CD14-positive monocyte (primary cell): ENCODE measurements around the gene UGT1A8. TPM values are rescaled to one million over a fixed set of nuclear protein-coding genes. Genes with fewer than 3 reads are reported as not detected.

Experiments
- DNase-seq, 3 donors: peaks; one replicate each; pipeline ENCODE4 v3.0.0-alpha.2; 2011 to 2022
- H2AFZ ChIP-seq: 2 replicates; pipeline ENCODE4 v1.6.0; 2012; ENCODE audit warnings: mild to moderate bottlenecking, low read depth, low read length, inconsistent platforms; ENCODE audit not compliant: insufficient read depth, poor library complexity, severe bottlenecking
- H3K27ac ChIP-seq, 2 donors: 1 replicate in 1 of 2; 2 replicates in 1 of 2; pipeline ENCODE4 v1.5.1; 2012 to 2013; ENCODE audit warnings: low read length in 2 of 2, control low read depth in 1 of 2, inconsistent platforms in 1 of 2, low read depth in 1 of 2, mild to moderate bottlenecking in 1 of 2
- H3K27me3 ChIP-seq, 2 donors: one replicate each; pipeline versions ENCODE4 v1.6.0 to v1.6.1; 2011 to 2013; ENCODE audit warnings: low read length in 2 of 2; ENCODE audit not compliant: control insufficient read depth in 2 of 2, insufficient read depth in 2 of 2
- H3K36me3 ChIP-seq, 2 donors: replicated peaks in 1 of 2; 1 replicate in 1 of 2; 2 replicates in 1 of 2; pipeline versions ENCODE4 v1.5.1 to v1.6.1; 2012 to 2013; ENCODE audit warnings: low read length in 2 of 2, control low read depth in 1 of 2, inconsistent platforms in 1 of 2, mild to moderate bottlenecking in 1 of 2; ENCODE audit not compliant: insufficient read depth in 2 of 2, control insufficient read depth in 1 of 2
- H3K4me1 ChIP-seq, 2 donors: 1 replicate in 1 of 2; 2 replicates in 1 of 2; pipeline versions ENCODE4 v1.5.1 to v1.6.1; 2012 to 2013; ENCODE audit warnings: low read length in 2 of 2, control low read depth in 1 of 2, inconsistent platforms in 1 of 2, mild to moderate bottlenecking in 1 of 2, moderate library complexity in 1 of 2; ENCODE audit not compliant: insufficient read depth in 2 of 2, control insufficient read depth in 1 of 2
- H3K4me2 ChIP-seq: replicated peaks from 2 replicates; pipeline ENCODE3; 2012; ENCODE audit warnings: low read length, moderate library complexity, mild to moderate bottlenecking; ENCODE audit not compliant: poor library complexity, severe bottlenecking; ENCODE audit errors: extremely low read depth
- H3K4me3 ChIP-seq, 3 experiments: fragments of 200-600 bp in 1 of 3; sonication (generic) in 1 of 3; replicated peaks in 1 of 3; 1 replicate in 2 of 3; 2 replicates in 1 of 3; pipeline ENCODE4 v1.5.1; 2011 to 2013; ENCODE audit warnings: low read length in 3 of 3, mild to moderate bottlenecking in 3 of 3, control low read depth in 2 of 3, low read depth in 2 of 3, inconsistent platforms in 1 of 3, moderate library complexity in 1 of 3
- H3K79me2 ChIP-seq: 2 replicates; pipeline ENCODE4 v1.6.0; 2012; ENCODE audit warnings: mild to moderate bottlenecking, control low read depth, inconsistent platforms, low read length, moderate library complexity; ENCODE audit not compliant: insufficient read depth
- H3K9ac ChIP-seq: 2 replicates; pipeline ENCODE4 v1.6.0; 2017; ENCODE audit warnings: low read length, mild to moderate bottlenecking; ENCODE audit not compliant: insufficient read depth, poor library complexity, severe bottlenecking
- H3K9me3 ChIP-seq, 2 donors: replicated peaks in 1 of 2; 1 replicate in 1 of 2; 2 replicates in 1 of 2; pipeline versions ENCODE4 v1.5.1 to v1.6.1; 2012 to 2013; ENCODE audit warnings: low read length in 2 of 2, control low read depth in 1 of 2; ENCODE audit not compliant: control insufficient read depth in 1 of 2, insufficient read depth in 1 of 2
- H4K20me1 ChIP-seq: 2 replicates; pipeline ENCODE4 v1.6.0; 2012; ENCODE audit warnings: mild to moderate bottlenecking, low read length, control low read depth, moderate library complexity; ENCODE audit not compliant: insufficient read depth
- H3K27ac Mint-ChIP-seq, 7 donors: one replicate each; pipeline ENCODE4 v1.8.0; 2020; ENCODE audit warnings: mild to moderate bottlenecking in 7 of 7, mixed read lengths in 7 of 7, moderate library complexity in 6 of 7, inconsistent platforms in 2 of 7
- H3K27me3 Mint-ChIP-seq, 3 donors: one replicate each; pipeline ENCODE4 v1.8.0; 2021 to 2022; ENCODE audit warnings: low read depth in 3 of 3, mild to moderate bottlenecking in 3 of 3, mixed read lengths in 3 of 3, moderate library complexity in 3 of 3, inconsistent platforms in 1 of 3
- H3K36me3 Mint-ChIP-seq, 2 donors: one replicate each; pipeline ENCODE4 v1.8.0; 2020; ENCODE audit warnings: mixed read lengths in 2 of 2, inconsistent platforms in 1 of 2, mild to moderate bottlenecking in 1 of 2
- H3K4me1 Mint-ChIP-seq: one replicate; pipeline ENCODE4 v1.8.0; 2020; ENCODE audit warnings: mild to moderate bottlenecking, mixed read lengths
- H3K4me3 Mint-ChIP-seq, 2 donors: one replicate each; pipeline ENCODE4 v1.8.0; 2020; ENCODE audit warnings: mild to moderate bottlenecking in 2 of 2, mixed read lengths in 2 of 2, moderate library complexity in 1 of 2
- H3K9me3 Mint-ChIP-seq, 7 donors: one replicate each; pipeline ENCODE4 v1.8.0; 2020 to 2022; ENCODE audit warnings: mixed read lengths in 7 of 7, mild to moderate bottlenecking in 6 of 7, moderate library complexity in 6 of 7, inconsistent platforms in 2 of 7
- CTCF ChIP-seq: fragments of 200-600 bp; IDR thresholded peaks from one replicate; pipeline ENCODE4 v1.8.0; 2022; ENCODE audit warnings: antibody characterized with exemption, mild to moderate bottlenecking
- WGBS: methylation state at CpG from one replicate; pipeline ENCODE4 v1.1.5; 2013; ENCODE audit warnings: missing lambda C conversion rate; ENCODE audit not compliant: insufficient coverage; 5-methylcytosine and 5-hydroxymethylcytosine counted together
- intact Hi-C, 2 donors: fragments of 100-400 bp; cut with micrococcal nuclease; formaldehyde crosslinking; loops; one replicate each; pipeline versions ENCODE4 v1.15.0 to v1.15.1; 2023
- polyA plus RNA-seq, 3 donors: library from polyadenylated mRNA; depleted of rRNA in 1 of 3; unstranded in 2 of 3; stranded (reverse) in 1 of 3; fragments of 300-500 nt in 2 of 3; fragments of >200 nt in 1 of 3; fragmentation: Illumina TruSeq in 2 of 3; gene quantifications; 1 replicate in 2 of 3; 2 replicates in 1 of 3; pipeline ENCODE4 v1.2.3, GENCODE V29; 2012 to 2021

The UGT1A8 gene
- polyA plus RNA-seq, 3 donors: not detected

- DNase-seq: no peak
- H3K36me3 ChIP-seq: no peaks in the 10 kb centered on the region
- no peak overlapping the region for H3K27ac ChIP-seq
- TF ChIP-seq CTCF: no peak
- peak overlapping the region in 1 of 7 donors; percentile 67 for H3K27ac Mint-ChIP-seq
- H3K27me3 Mint-ChIP-seq: peaks cover 3 to 10% (median 8%) of the 10 kb centered on the region in 3 donors
- H3K9me3 Mint-ChIP-seq: peaks cover 0 to 3% (median 0%) of the 10 kb centered on the region in 7 donors
- no peaks in the 10 kb centered on the region for H3K9me3 ChIP-seq
- no peaks in the 10 kb centered on the region for H3K27me3 ChIP-seq
- no peak overlapping the region for H3K4me3 ChIP-seq
- no peaks in the 10 kb centered on the region for H4K20me1 ChIP-seq
- H3K4me2 ChIP-seq: no peak overlapping the region
- H3K9ac ChIP-seq: no peak overlapping the region
- no peak overlapping the region for H2AFZ ChIP-seq
- H3K4me1 Mint-ChIP-seq: no peaks in the 10 kb centered on the region
- intact Hi-C loops: no loop called here
- no peaks in the 10 kb centered on the region for H3K36me3 Mint-ChIP-seq
- no peak overlapping the region for H3K4me3 Mint-ChIP-seq
- no peaks in the 10 kb centered on the region for H3K79me2 ChIP-seq
- WGBS: no CpG with 5 or more reads among the region's 3 CpGs
- no peaks in the 10 kb centered on the region for H3K4me1 ChIP-seq
Observed at GRCh38 chr2:233802132-233802815, 184.8 kb downstream of the UGT1A8 start.

GRCh38 chr2:233803292-233803911 lies 186.0 kb downstream of the UGT1A8 start:
- Mint-ChIP-seq H3K27ac (no peak overlapping the region), H3K4me1 (no peaks in the 10 kb centered on the region), H3K27me3 (peaks cover 3 to 10% (median 8%) of the 10 kb centered on the region in 3 donors), H3K4me3 (no peak overlapping the region), H3K9me3 (peaks cover 0 to 2% (median 1%) of the 10 kb centered on the region in 7 donors), H3K36me3 (no peaks in the 10 kb centered on the region)
- Histone ChIP-seq H3K4me2 (no peak overlapping the region), H2AFZ (no peak overlapping the region), H3K9ac (no peak overlapping the region), H3K27me3 (no peaks in the 10 kb centered on the region), H3K27ac (no peak overlapping the region), H3K79me2 (no peaks in the 10 kb centered on the region), H3K36me3 (no peaks in the 10 kb centered on the region), H3K4me3 (no peak overlapping the region), H3K4me1 (no peaks in the 10 kb centered on the region), H3K9me3 (no peaks in the 10 kb centered on the region), H4K20me1 (no peaks in the 10 kb centered on the region)
- TF ChIP-seq CTCF: no peak
- no CpG with 5 or more reads among the region's 2 CpGs for WGBS
- intact Hi-C loops: no loop called here
- DNase-seq: no peak
